T-cell (primary cell): ENCODE measurements around the gene LRIF1. TPM values are rescaled to one million over a fixed set of nuclear protein-coding genes. Genes with fewer than 3 reads are reported as not detected.

Source experiments
- ATAC-seq, 4 experiments: fragments of 200-7000 bp in 3 of 4; fragments of 150-1000 bp in 1 of 4; cut with Tn5 transposase; replicated peaks in 1 of 4; 1 replicate in 3 of 4; 2 replicates in 1 of 4; pipeline ENCODE4 v1.10.0; 2021; ENCODE audit warnings: moderate library complexity in 3 of 4, mild to moderate bottlenecking in 2 of 4, moderate number of reproducible peaks in 1 of 4
- CTCF ChIA-PET, 2 donors: fragments of 300-600 bp; sonication (Branson Sonifier 250); formaldehyde crosslinking; loops; one replicate each; lab custom pipeline; 2022; ENCODE audit warnings: antibody characterized with exemption in 2 of 2; lab: Charles Lee
- POLR2A ChIA-PET, 2 donors: fragments of 300-600 bp; sonication (Branson Sonifier 250); formaldehyde crosslinking; loops; one replicate each; lab custom pipeline; 2022; ENCODE audit warnings: antibody characterized with exemption in 2 of 2; lab: Charles Lee
- DNase-seq, 35 experiments: peaks; one replicate each; pipeline versions ENCODE4 v3.0.0 to v3.0.0-alpha.2; 2013 to 2023
- H3K27ac ChIP-seq: one replicate; pipeline ENCODE4 v1.5.1; 2013; ENCODE audit warnings: low read length
- H3K27me3 ChIP-seq, 2 experiments: replicated peaks in 1 of 2; 1 replicate in 1 of 2; 2 replicates in 1 of 2; pipeline versions ENCODE4 v1.6.1 to v1.7.0; 2013; ENCODE audit warnings: low read length in 1 of 2, mixed read lengths in 1 of 2; ENCODE audit not compliant: control insufficient read depth in 2 of 2, insufficient read depth in 2 of 2; ENCODE audit errors: extremely low read depth in 1 of 2
- H3K36me3 ChIP-seq, 2 donors: 1 replicate in 1 of 2; 2 replicates in 1 of 2; pipeline versions ENCODE4 v1.6.1 to v1.7.0; 2013; ENCODE audit warnings: low read length in 1 of 2; ENCODE audit not compliant: control insufficient read depth in 2 of 2, insufficient read depth in 1 of 2; ENCODE audit errors: extremely low read depth in 1 of 2
- H3K4me1 ChIP-seq, 2 experiments: 1 replicate in 1 of 2; 2 replicates in 1 of 2; pipeline versions ENCODE4 v1.6.1 to v1.7.0; 2013; ENCODE audit warnings: low read length in 2 of 2, mixed read lengths in 1 of 2; ENCODE audit not compliant: insufficient read depth in 2 of 2, control insufficient read depth in 1 of 2; ENCODE audit errors: extremely low read depth in 1 of 2
- H3K4me3 ChIP-seq, 2 donors: 1 replicate in 1 of 2; 2 replicates in 1 of 2; pipeline versions ENCODE4 v1.5.1 to v1.7.0; 2013; ENCODE audit warnings: mild to moderate bottlenecking in 2 of 2, low read length in 1 of 2, moderate library complexity in 1 of 2; ENCODE audit not compliant: control insufficient read depth in 1 of 2; ENCODE audit errors: extremely low read depth in 1 of 2
- H3K9me3 ChIP-seq: 2 replicates; pipeline ENCODE4 v1.7.0; 2013
- H3K27ac Mint-ChIP-seq, 2 donors: one replicate each; pipeline ENCODE4 v1.8.0; 2020 to 2021; ENCODE audit warnings: mild to moderate bottlenecking in 2 of 2, mixed read lengths in 2 of 2
- H3K27me3 Mint-ChIP-seq, 2 donors: one replicate each; pipeline ENCODE4 v1.8.0; 2021 to 2022; ENCODE audit warnings: mixed read lengths in 2 of 2
- H3K36me3 Mint-ChIP-seq: one replicate; pipeline ENCODE4 v1.8.0; 2021; ENCODE audit warnings: mixed read lengths
- H3K4me1 Mint-ChIP-seq, 3 donors: one replicate each; pipeline ENCODE4 v1.8.0; 2020 to 2022; ENCODE audit warnings: mixed read lengths in 3 of 3, mild to moderate bottlenecking in 1 of 3
- H3K4me3 Mint-ChIP-seq, 3 donors: one replicate each; pipeline ENCODE4 v1.8.0; 2020 to 2022; ENCODE audit warnings: mild to moderate bottlenecking in 3 of 3, mixed read lengths in 3 of 3, moderate library complexity in 3 of 3
- H3K9me3 Mint-ChIP-seq, 3 donors: one replicate each; pipeline ENCODE4 v1.8.0; 2020 to 2022; ENCODE audit warnings: mixed read lengths in 3 of 3
- WGBS: methylation state at CpG from one replicate; pipeline ENCODE4 v1.1.5; 2013; ENCODE audit warnings: missing lambda C conversion rate; ENCODE audit not compliant: insufficient coverage; 5-methylcytosine and 5-hydroxymethylcytosine counted together
- total RNA-seq, 35 experiments: library from RNA in 6 of 35; stranded (reverse) in 6 of 35; fragments of 120-200 nt in 1 of 35; gene quantifications; one replicate each; pipeline versions ENCODE4 v1.2.1 to v1.2.4 and lab custom pipeline; 2013 to 2026

Gene LRIF1
- total RNA-seq, 5 donors from 2014 or later (not counting 1 experiment from before 2014, with no cell fraction given), result 6.4 to 23.8 (median 19.9) TPM

- CTCF ChIA-PET, result interaction anchor here in 1 of 2 donors (0.6 kb wide), 2 partner anchors 36 to 603 kb away, joined by 3 read pairs; no protein-coding TSS in a partner anchor
- H3K27ac Mint-ChIP-seq, result no peak overlapping the region
These were observed 35.5 kb downstream of the LRIF1 start for GRCh38 chr1:110928191-110928590.

DNA sequence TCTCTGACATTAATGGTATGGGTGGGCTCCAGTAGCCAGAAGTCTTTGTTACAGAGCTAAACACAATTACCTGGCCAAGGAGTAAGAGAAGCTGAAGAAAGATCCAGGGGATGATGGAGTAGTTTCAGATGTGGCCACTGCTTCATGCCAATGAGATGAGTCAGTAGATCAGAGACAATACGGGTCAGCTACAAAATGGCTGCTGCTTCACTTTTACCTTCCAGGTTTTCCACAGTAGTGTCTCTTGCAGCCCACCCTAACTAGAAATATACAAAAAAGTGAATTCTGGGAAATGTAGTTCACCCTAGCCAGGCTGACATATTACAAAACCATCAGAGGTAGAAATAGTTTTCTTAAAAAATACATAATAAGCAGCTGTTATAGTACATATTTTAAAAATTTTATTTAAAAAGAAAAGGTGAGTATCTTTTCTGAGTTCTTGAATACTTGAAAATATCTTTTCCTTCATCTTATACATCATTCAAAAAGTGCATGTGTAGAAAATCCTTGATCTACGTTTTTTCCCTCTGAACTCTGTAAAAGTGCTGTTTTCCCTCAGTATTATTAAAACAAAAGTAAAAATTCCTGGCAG, 36.1 kb downstream of the LRIF1 start:
- H3K36me3 Mint-ChIP-seq, result peaks cover 22% of the 10 kb centered on the region
- WGBS, result no CpG with 5 or more reads among the region's 2 CpGs
- no peak overlapping the region for H3K4me3 ChIP-seq
- H3K4me1 Mint-ChIP-seq, result no peaks in the 10 kb centered on the region
- H3K36me3 ChIP-seq, result no peaks in the 10 kb centered on the region
- DNase-seq (no peak), ATAC-seq (no peak)
- H3K27me3 Mint-ChIP-seq, result no peaks in the 10 kb centered on the region
- peaks cover 5 to 37% (median 14%) of the 10 kb centered on the region in 3 donors for H3K9me3 Mint-ChIP-seq
- no peaks in the 10 kb centered on the region for H3K4me1 ChIP-seq
- H3K4me3 Mint-ChIP-seq, result no peak overlapping the region
- no peak overlapping the region for H3K27ac Mint-ChIP-seq
- peaks cover 3% of the 10 kb centered on the region for H3K9me3 ChIP-seq
- no peak overlapping the region for H3K27ac ChIP-seq
- POLR2A ChIA-PET, result no interaction called here
- CTCF ChIA-PET, result interaction anchor here in 1 of 2 donors (0.6 kb wide), 1 partner anchor 604 kb away, joined by 3 read pairs; no protein-coding TSS in a partner anchor
- no peaks in the 10 kb centered on the region for H3K27me3 ChIP-seq

More at GRCh38 chr1:110928191-110928590, 35.5 kb downstream of the LRIF1 start:
- no peak overlapping the region for H3K4me3 ChIP-seq
- no peak overlapping the region for H3K4me3 Mint-ChIP-seq
- no peaks in the 10 kb centered on the region for H3K27me3 ChIP-seq
- no peaks in the 10 kb centered on the region for H3K36me3 ChIP-seq
- DNase-seq, result no peak
- H3K27ac ChIP-seq, result no peak overlapping the region
- H3K27me3 Mint-ChIP-seq, result no peaks in the 10 kb centered on the region
- H3K4me1 ChIP-seq, result no peaks in the 10 kb centered on the region
- no peak for ATAC-seq
- peaks cover 3% of the 10 kb centered on the region for H3K9me3 ChIP-seq
- peaks cover 22% of the 10 kb centered on the region for H3K36me3 Mint-ChIP-seq
- WGBS, result no CpG with 5 or more reads among the region's 1 CpG
- peaks cover 5 to 34% (median 14%) of the 10 kb centered on the region in 3 donors for H3K9me3 Mint-ChIP-seq
- H3K4me1 Mint-ChIP-seq, result no peaks in the 10 kb centered on the region
- POLR2A ChIA-PET, result no interaction called here

GRCh38 chr1:110921953-110922352, 41.8 kb downstream of the LRIF1 start:
- peaks cover 0 to 2% of the 10 kb centered on the region in 2 experiments for H3K4me1 ChIP-seq

DNA sequence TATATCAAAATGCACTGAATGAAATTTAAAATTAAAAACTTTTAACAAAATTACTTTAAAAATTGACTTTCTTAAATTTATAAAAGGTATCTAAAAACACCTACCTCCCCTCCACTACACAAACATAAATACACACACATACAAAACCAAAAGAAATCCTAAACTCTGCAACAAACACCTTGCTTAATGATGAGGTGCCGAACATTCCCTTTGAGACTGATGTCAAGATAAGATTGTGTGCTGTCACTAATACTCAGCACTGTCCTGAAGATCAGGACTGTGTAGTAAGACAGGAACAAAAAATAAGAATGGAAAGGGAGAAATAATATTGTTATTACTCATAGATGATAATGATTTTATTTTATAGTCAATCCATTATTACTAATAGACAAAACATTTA, 45.7 kb downstream of the LRIF1 start:
- Mint-ChIP-seq H3K4me1 (peaks cover 12 to 16% (median 15%) of the 10 kb centered on the region in 3 donors), H3K4me3 (no peak overlapping the region), H3K9me3 (peaks cover 9 to 30% (median 11%) of the 10 kb centered on the region in 3 donors), H3K27ac (no peak overlapping the region), H3K36me3 (peaks cover 13% of the 10 kb centered on the region), H3K27me3 (peaks cover 0 to 3% of the 10 kb centered on the region in 2 donors)
- H3K36me3 ChIP-seq, result no peaks in the 10 kb centered on the region
- no CpG with 5 or more reads among the region's 1 CpG for WGBS
- no peaks in the 10 kb centered on the region for H3K9me3 ChIP-seq
- H3K27ac ChIP-seq, result no peak overlapping the region
- ChIA-PET POLR2A (interaction anchor here (0.6 kb wide), 3 partner anchors 61 to 678 kb away, joined by 4 to 7 read pairs (median 6); no protein-coding TSS in a partner anchor), CTCF (interaction anchor here in 1 of 2 donors (0.6 to 1.0 kb wide), 2 partner anchors 10 to 71 kb away, joined by 3 to 6 read pairs; no protein-coding TSS in a partner anchor)
- ATAC-seq (no peak), DNase-seq (no peak)
- H3K4me3 ChIP-seq, result no peak overlapping the region
- peaks cover 0 to 6% of the 10 kb centered on the region in 2 experiments for H3K4me1 ChIP-seq
- no peaks in the 10 kb centered on the region for H3K27me3 ChIP-seq

More at GRCh38 chr1:110921953-110922352, 41.8 kb downstream of the LRIF1 start:
- H3K4me3 Mint-ChIP-seq, result no peak overlapping the region
- no peak overlapping the region for H3K27ac Mint-ChIP-seq
- no peaks in the 10 kb centered on the region for H3K27me3 ChIP-seq
- POLR2A ChIA-PET, result no interaction called here
- ATAC-seq (no peak), DNase-seq (no peak)
- H3K9me3 Mint-ChIP-seq, result peaks cover 0 to 17% (median 11%) of the 10 kb centered on the region in 3 donors
- peaks cover 22% of the 10 kb centered on the region for H3K36me3 Mint-ChIP-seq
- H3K36me3 ChIP-seq, result no peaks in the 10 kb centered on the region
- no peak overlapping the region for H3K27ac ChIP-seq
- peaks cover 3 to 5% (median 5%) of the 10 kb centered on the region in 3 donors for H3K4me1 Mint-ChIP-seq
- no peak overlapping the region for H3K4me3 ChIP-seq
- H3K27me3 Mint-ChIP-seq, result no peaks in the 10 kb centered on the region
- H3K9me3 ChIP-seq, result no peaks in the 10 kb centered on the region
- no CpG with 5 or more reads among the region's 1 CpG for WGBS
- CTCF ChIA-PET, result no interaction called here

- Mint-ChIP-seq H3K36me3 (peaks cover 8% of the 10 kb centered on the region), H3K27me3 (peaks cover 0 to 3% of the 10 kb centered on the region in 2 donors), H3K27ac (peak overlapping the region in 1 of 2 donors; percentile 41), H3K9me3 (peaks cover 6 to 24% (median 11%) of the 10 kb centered on the region in 3 donors), H3K4me3 (peak overlapping the region in 2 of 3 donors; percentile 1 to 22), H3K4me1 (peaks cover 12 to 16% (median 15%) of the 10 kb centered on the region in 3 donors)
- ChIA-PET POLR2A (no interaction called here), CTCF (interaction anchor here (0.6 to 1.0 kb wide), 2 partner anchors 8 to 1126 kb away, joined by 3 read pairs; no protein-coding TSS in a partner anchor)
- H3K36me3 ChIP-seq, result no peaks in the 10 kb centered on the region
- H3K4me1 ChIP-seq, result peaks cover 0 to 6% of the 10 kb centered on the region in 2 experiments
- no peaks in the 10 kb centered on the region for H3K27me3 ChIP-seq
- no peak overlapping the region for H3K4me3 ChIP-seq
- H3K27ac ChIP-seq, result no peak overlapping the region
- peak; percentile 49 to 76 (median 64) for ATAC-seq
- WGBS, result 20% methylated on average over 2 of the region's 2 CpGs
- H3K9me3 ChIP-seq, result no peaks in the 10 kb centered on the region
- DNase-seq, result peak in 1 of 35 experiments; percentile 34
These were observed 46.9 kb downstream of the LRIF1 start for GRCh38 chr1:110916669-110917306.

- Histone ChIP-seq H3K4me3 (no peak overlapping the region), H3K36me3 (no peaks in the 10 kb centered on the region), H3K9me3 (no peaks in the 10 kb centered on the region), H3K27me3 (no peaks in the 10 kb centered on the region), H3K4me1 (peaks cover 0 to 6% of the 10 kb centered on the region in 2 experiments), H3K27ac (no peak overlapping the region)
- no CpG with 5 or more reads among the region's 2 CpGs for WGBS
- Mint-ChIP-seq H3K9me3 (peaks cover 6 to 26% (median 11%) of the 10 kb centered on the region in 3 donors), H3K36me3 (peaks cover 8% of the 10 kb centered on the region), H3K27ac (peak overlapping the region in 1 of 2 donors; percentile 52), H3K27me3 (peaks cover 0 to 3% of the 10 kb centered on the region in 2 donors), H3K4me1 (peaks cover 12 to 16% (median 15%) of the 10 kb centered on the region in 3 donors), H3K4me3 (no peak overlapping the region)
- POLR2A ChIA-PET, result no interaction called here
- ATAC-seq (no peak), DNase-seq (no peak)
- CTCF ChIA-PET, result no interaction called here
These were observed 47.5 kb downstream of the LRIF1 start for GRCh38 chr1:110916274-110916668.
